GM03348 (cell line): ENCODE measurements around the gene HACD2.
"Not testable (repeated sequence)": the region's sequence is repeated elsewhere in the genome, so short reads cannot be mapped to it uniquely, and the experiment has no call there.

Source experiments
- DNase-seq: peaks from one replicate; pipeline ENCODE4 v3.0.0; 2012; ENCODE audit warnings: low spot score

The HACD2 gene, protein sequence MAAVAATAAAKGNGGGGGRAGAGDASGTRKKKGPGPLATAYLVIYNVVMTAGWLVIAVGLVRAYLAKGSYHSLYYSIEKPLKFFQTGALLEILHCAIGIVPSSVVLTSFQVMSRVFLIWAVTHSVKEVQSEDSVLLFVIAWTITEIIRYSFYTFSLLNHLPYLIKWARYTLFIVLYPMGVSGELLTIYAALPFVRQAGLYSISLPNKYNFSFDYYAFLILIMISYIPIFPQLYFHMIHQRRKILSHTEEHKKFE

DNA sequence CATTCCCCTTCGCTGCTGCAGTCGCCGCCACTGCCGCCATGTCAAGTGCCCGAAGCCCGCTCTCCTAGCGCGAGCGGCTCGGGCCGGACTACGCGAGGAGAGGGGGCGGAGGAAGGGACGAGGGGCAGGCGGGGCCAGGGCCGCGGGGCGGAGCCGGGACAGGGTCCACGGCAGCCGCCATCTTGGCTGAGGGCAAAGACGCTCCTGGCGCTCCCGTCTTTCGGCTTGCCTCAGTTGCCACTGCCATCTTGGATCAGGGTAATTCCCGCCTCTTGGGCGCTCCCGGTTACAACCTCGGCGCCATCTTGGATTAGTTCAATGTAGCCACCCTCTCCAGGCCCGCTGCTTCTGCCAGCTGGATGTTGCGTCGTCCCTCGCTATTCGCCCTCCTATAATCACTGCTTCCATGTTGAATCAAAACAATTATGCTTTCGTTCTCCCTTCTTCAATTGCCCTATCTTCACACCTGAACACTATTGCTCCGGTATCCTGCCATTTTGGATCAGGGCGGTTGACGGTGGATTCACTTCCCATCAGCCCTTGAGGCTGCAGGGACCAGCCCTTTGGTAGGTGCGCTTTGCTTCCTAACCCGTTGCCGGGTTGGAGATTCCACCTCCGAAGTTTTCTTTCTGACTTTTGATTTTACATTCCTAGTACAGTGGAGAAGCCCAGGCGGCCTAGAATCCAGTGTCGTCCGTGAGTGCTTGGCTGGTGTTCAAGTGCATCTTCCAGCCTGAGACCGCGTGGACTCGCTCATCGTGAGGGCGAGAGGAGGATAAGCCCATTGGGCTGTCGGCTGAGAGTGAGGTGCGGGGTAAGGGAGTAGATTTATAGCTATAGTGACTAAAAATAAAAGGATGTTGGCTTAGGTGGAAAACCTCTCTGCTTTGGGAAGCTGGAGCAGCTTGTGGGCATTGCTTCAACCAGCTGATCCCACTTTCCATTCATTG is at the start of gene HACD2:
Gene HACD2, minus strand, starts transcription at position 66 of the 950 bp plus-strand sequence. Its CDS starts 26 bp downstream, at position 40.
- DNase-seq, result peak; percentile 98

DNA sequence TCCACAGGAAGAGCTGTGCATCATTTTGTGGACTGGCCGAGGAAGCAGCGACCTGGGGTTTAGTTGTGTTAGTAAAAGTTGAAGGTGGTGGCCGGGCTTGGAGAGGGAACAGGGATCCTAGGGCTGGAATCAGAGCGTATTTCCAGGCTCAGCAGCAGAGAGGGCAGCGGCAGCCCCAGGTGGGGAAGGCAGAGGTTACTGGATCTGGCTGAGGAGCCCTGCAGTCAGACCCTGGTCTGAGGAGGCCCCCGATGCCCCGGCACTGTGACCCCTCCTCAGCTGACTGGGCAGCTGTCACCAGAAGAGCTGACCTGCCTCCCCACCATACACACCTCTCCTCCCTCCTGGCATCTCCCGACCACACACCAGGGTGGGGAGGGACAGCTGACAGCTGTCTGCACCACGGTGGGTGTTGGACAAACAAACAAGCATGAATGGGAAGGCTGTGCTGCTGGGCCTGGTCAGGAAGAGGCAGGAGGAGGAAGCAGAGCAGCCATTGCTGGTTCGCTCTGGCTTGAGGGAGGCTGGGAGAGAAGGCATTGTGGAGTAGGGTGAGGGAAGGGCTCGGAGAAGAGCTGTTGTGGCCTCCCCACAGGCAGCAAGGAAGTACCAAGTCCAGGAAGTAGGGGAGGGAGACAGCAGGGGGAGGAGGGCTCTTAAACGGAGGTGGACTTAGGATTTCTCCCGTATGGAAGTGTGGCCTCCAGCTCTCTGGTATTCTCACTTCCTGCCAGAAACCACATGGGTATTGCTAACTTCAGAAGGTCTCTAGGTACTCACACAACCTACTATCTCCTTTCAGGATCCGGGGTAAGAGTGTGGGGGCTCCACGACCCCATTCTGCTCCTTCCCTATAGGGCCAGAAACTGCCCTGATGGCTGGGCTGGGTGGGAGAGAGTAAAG is 49.5 kb upstream of the HACD2 start:
- DNase-seq, result no peak

DNA sequence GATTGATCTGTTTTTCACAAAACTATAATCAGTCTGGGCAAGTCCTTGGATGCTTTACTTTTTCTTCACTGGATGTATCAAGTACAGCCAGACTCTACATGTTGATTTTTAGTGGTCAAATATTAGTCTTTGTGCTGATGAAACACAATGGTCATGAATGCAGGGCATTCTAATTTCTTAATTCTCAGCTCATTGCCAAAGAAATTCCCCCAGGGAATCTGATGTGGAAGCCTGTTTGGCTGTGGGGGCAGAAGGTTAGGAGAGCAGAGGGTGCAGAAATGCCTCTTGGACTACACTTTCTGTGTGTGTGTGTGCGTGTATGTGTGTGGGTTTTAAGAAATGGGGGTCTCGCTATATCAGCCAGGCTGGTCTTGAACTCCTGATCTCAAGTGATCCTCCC is 48.7 kb upstream of the HACD2 start:
- DNase-seq, result peak; percentile 54

DNA sequence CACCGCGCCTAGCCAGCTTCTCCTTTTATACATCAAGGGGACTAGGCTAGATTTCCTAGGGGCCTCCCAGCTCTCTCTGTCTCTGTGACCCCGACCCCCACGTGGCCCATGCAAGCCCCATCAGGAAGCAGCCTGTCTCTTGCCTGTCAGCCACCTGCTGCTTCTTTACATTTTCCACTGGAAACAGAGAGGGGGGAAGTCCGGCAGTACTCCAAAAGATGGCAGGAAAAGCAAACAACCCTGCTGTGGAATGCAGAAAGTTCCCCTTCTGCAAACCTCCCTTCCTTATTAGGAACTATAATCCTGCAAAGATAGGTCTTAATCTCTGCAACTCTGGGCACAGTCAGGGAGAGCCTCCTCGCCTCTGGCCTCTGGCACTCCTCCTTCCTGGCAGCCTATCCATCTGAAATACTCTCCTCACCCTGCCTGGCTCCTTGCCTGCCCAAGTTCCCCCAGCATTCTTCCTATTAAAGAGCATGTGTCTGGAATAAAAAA is 47.4 kb upstream of the HACD2 start:
- DNase-seq, result peak; percentile 65

DNA sequence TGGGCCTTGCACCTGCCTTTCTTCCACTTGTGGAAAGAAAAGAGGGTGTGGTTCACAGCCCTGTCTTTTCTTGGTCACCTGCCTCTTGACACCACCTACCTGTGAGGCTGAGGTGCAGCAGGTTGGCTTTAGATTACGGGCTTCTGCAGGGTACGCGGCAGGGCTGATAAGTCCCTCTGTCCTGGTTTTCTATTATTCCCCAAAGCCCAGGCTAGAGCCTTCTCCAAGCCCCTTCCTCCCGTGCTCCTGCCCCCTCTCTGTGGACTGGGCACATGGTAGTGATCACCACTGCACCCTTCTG is 44.8 kb upstream of the HACD2 start:
- no peak for DNase-seq

DNA sequence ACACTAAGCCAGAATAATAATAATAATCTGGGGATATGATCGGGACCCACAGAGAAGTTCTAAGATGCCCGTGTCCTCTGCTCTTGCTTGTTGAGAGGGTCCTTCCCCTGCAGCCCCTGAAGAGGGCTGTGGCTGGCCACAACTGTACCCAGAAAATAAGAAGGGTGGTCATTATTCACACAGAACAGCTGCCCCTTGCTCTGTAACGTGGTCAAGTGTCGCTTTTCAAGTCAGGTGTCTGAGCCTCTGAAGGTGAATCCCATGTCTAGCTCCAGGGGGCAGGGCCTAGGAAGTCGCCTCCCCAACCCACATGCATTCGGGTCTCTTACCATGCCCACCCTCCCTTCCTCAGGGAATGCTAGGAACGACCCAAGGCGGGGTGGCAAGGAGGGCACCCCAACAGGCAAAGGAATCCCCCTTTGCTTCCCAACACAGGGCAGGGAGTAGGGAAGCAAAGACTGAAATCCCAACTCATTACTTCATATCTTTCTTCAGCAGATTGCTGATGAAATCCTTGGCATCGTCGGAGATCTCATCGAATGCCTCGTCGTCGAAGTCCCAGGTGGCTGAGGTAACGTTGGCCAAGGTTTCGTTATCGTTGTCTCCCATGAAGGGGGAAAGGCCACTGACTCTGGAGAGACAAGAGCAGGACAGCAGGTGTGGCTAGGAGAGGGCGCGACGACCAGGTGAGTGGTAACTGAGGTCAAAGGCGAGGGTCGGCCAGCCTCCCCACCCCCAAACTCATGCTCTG is 44.3 kb upstream of the HACD2 start:
- no peak for DNase-seq

DNA sequence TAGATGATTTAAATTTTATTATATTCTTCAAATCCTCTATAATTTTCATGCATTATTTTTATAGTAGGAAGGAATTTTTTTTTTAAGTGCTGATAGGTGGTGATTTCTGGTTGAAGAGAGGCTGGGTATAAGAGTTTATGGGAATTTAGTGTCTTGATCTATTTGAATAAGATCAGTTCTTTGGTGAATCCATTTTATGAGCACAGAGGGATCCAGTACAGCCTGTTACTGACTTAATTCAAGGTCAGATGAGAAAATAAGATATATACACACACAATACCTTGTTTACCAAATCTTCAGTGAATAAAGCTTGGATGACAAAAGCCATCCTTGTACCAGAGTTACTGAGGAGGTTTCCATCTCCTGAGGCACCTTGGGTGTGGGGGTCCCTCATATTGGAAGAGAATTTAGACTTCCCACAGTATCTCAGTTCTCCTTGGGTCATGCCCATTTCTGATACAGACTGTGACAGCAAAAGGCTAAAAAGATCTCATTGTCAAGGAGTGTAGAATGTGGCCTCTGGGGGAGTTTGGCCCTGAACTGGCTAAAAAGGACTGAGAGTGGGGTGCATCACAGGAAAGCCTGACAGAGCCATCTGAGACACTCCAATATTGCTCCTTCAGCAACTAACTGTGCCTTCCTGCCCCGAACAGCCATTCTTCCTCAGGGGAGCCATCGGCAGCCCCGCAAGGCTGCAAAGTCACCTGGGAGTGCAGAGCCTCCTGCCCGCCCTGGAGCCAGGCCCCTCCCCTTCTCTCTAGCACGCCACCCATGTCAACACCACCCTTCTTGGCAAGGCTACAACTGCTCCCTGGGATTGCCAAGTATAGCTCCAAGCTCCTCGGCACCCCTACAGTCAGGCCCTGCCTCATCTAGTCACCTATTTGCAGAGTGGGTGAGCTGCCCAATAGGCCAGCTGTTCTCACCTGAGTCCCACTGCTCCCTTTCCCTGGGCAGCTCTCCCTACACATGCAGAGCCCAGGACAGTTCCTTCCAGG is 43.1 kb upstream of the HACD2 start:
- no peak for DNase-seq

DNA sequence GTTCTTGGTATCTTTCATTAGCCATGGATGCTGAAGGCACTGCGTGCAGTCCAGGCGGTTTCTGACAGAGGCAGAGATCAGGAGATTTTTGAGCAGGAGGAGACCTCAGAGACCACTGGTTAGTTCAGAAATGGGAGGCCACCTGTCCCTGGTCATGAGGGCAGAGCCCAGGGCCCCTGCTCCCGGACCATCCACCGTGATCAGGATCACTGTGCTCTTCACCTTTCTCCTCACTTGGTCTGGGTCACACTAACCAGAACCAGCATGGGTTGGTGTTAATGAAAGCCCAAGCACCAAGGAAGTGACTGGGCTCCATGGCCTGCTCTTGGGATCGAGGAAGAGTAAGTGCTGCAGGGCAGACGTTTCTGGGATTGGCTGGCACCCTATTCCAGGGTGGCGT is 42.0 kb upstream of the HACD2 start:
- no peak for DNase-seq

DNA sequence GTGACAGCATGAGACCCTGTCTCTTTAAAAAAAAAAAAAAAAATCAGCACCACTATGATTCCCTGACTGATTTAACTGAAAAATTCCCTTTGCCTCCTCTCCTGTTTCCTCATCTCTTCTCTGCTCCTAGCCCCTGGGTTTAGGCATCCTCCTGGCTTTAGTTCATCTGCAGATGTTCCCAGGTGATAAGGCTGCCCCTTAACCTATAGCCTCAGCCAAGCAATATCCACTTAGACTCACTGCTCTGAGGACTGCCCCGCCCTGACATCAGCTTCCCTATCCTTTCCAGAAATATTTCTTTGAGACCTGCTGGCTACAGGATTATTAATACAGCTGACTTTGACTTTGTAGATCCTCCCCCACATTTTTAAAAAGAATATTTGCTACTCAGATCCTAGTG is 39.4 kb upstream of the HACD2 start:
- DNase-seq, result no peak

DNA sequence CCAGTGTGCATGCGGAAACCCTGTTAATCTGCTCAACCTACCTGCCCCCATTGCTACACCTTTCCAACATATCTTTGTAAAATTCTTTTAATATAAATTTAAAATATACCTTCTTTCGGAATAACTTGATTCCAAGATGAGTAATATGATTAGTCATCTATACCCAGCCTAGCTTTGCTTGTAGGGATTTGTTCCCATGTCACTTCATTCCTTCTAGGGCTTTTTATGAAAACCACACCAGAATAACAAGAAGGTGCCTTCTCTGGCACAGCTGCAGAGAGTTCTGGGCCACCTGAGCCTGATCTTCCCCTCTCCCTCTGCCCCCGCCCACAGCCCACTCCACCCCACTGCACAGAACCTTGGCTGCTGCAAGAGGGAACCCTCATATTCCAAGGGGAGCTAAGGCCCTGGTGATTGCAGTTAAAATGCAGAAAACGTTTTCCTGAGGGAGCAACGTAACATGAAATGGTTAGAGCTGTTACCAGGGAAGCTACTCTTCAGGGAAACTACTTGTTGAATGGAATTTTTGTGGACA is 38.6 kb upstream of the HACD2 start:
- DNase-seq, result no peak

DNA sequence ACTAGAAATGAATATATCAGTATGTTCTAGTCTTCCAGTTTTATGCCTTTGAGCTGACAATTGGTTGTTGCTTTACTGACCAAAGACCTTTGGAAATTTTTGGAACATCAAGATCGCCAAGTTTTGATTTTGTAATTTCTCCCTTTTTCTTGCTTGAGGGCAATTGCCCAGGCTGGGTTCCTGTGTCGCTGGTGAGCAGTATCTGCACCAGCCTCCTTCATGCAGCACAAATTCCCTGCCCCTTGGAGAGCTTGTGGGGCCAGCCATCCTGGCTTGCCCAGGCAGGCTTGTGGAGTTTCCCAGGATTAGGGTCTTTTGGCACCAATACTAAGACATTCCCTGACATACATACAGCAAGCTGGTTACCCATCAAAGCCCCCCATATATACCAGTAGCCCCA is 37.9 kb upstream of the HACD2 start:
- DNase-seq, result no peak

DNA sequence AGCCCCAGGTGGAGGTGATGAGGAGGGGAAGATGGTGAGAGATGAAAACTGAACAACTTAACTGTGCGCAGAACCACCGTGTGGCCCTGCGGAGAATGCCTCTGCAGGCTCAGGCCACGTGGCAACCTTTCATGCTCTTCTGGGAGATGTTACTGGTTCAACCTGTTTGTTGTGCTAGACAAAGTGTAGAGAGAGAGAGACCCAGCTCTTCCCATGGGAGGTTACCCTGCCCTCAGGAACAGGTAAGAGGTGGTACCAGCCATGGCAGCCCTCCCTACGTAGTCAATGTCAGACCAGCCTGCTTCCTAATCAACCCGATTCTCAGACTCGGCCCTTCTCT is 37.0 kb upstream of the HACD2 start:
- no peak for DNase-seq

DNA sequence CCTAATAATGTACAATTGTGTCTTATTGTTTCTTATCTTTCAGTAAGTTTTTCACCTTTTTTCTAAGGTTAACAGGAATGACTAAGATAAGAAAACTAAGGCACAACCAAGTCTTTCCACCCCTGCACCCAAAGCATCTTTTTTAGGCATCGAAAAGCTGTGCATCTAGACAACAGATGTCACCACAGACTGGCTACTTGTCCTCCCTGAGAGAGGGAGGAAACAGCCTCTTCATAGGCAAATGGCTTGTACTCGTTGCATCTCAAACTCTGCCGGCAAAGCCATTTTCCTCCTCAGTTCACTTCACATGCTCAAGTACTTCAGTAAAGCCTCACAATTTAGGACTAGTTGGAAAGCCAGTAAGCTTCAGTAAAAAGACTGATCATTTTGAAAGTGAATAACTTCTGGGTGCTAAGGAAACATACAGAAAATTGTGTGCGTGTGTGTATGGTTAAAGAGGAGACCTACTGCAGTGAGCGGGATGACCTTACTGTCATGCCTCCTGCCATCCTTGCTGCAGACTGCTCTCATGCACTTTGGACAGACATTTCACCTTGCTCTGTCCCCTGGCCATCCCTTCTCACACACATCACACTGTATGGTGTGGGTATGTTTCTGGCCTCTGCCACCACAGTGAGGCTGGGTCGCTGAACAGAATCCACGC is 36.5 kb upstream of the HACD2 start:
- DNase-seq, result no peak

DNA sequence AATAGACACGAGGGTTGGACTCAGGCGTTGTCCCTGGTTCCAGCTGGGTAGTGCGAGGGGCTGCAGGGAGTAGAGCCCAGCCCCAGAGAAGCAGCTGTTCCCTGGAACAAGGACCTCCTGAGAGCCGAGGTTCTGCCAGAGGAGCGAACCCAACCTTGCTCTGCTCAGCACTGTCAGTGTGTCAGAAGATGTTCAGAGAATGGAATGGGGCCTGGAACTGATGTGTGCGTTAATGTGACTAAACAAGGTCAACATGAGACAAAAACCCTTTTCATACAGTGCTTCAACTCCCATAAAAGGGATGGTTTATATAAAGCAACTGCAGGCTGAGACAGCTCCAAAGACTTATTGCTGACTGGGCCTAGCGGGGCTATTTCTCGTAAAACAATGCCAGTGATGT is 35.5 kb upstream of the HACD2 start:
- no peak for DNase-seq

DNA sequence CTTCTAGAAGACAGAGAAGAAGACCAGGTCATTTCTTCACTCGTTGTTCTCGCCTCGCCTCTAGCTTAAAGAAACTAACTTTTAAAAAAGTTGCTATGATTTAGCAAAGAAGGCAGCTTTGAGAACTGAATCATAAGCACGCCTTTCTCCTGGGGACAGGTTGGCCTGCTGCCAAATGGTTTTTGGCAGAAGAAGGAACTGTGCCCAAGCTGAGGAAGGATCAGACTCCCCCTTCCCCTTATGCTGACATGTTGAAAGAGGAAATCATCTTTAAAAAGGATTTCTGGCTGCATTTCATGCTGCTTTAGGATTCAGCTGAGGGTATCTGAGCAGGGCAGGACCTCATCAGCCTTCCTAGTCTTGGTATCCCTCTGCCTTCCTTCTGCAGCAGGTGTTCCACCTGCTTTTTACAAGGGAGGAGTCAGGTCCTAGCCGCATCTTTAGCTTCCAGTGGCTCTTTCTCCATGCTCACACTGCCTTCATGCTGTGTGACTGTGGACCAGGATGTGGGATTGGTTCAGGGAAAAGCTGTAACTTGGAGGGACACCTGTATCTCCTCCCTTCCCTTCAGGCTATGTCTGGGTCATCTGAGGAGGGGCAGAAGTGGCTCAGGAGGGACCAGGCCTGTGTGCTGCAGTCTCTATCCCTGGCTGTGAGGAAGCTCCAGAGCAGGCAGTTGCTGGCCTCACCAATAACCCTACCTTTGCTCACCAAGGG is 34.1 kb upstream of the HACD2 start:
- peak; percentile 40 for DNase-seq

DNA sequence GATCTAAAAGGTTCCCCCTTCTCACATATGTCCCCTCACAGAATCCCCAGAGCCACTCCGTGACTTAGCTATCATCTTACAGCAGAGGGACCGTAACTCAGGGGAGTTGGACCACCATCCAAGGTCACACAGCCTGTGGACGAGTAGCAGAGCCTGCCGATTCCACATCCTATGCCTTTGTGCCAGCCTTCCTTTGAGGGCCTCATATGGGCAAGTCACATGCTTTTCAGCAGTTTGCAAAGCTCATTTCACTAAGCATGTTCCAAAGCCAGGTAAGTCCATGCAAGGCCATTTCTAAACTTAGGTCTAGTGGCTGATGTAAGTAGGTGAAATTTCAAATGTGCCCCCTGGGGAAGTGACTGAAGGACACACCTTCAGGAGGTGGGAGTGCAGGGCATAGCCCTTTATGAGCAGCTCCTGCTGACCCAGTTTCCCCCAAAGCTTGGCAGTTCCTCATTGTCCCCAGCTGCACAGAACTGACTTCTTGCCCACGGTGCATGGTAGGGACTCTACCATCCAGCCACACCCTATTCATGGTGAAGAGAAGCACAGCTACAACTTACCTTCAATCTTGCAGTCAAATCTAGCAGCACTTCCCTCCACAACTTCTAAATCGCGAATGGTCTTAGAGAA is 33.3 kb upstream of the HACD2 start:
- DNase-seq, result no peak

DNA sequence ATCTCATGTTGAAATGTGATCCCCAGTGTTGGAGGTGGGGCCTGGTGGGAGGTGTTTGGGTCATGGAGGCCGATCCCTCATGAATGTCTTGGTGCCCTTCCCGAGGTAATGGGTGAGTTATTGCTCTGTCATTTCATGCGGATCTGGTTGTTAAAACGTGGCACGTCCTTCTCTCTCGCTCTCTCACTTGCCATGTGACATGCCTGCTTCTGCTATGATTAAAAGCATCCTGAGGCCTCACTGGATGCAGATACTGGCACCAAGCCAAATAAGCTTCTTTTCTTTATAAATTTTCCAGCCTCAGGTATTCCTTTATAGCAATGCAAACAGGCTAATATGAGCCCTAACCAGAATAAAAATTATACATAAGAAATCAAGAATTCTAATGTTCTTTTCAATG is 31.7 kb upstream of the HACD2 start:
- DNase-seq, result no peak

DNA sequence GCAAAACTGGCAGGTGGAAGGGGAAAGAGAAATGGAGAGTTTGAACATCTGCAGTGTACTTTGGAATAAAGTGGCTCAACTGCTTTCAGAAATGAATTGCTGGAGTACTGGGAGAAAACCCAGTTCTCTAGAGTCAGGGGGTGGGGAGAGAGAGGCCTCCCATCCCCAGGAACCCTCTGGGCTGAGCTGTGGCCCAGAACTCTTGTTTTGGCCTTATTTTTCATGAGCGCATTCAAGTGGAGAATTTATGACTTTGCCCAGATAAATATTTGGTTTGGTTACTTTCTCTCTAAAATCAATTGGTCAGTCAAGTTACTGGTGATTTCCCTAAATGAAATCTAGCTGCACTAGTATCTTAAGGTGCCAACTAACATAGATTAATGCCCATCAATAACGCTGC is 28.7 kb upstream of the HACD2 start:
- DNase-seq, result no peak

DNA sequence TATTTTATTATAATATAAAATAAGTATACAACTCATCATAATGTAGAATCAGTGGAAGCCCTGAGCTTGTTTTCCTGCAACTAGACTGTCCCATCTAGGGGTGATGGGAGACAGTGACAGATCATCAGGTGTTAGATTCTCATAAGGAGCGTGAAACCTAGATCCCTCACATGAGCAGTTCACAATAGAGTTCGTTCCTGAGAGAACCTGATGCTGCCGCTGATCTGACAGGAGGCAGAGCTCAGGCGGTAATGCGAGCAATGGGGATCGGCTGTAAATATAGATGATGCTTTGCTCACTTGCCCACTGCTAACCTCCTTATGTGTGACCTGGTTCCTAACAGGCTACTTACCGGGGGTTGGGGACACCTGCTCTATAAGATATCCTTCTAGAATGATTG is 26.8 kb upstream of the HACD2 start:
- DNase-seq, result not testable (repeated sequence)
